GM23338 (cell line): ENCODE measurements around the gene ZIC2. TPM values are rescaled to one million over a fixed set of nuclear protein-coding genes. Genes with fewer than 3 reads are reported as not detected.

Experiments
- ATAC-seq: fragments of 200-7000 bp; cut with Tn5 transposase; 3 replicates; pipeline ENCODE4 v1.9.1; 2020
- DNase-seq: peaks from one replicate; pipeline ENCODE4 v3.0.0-alpha.2; 2015; ENCODE audit warnings: low spot score
- H2AFZ ChIP-seq: fragments of 200-600 bp; sonication (generic); 2 replicates; pipeline ENCODE4 v1.8.0; 2016; ENCODE audit warnings: antibody characterized with exemption, mild to moderate bottlenecking, moderate library complexity
- H3F3A ChIP-seq: fragments of 200-600 bp; sonication (generic); replicated peaks from 2 replicates; pipeline ENCODE4 v1.8.0; 2017; ENCODE audit warnings: antibody characterized with exemption, mixed run types, low read depth
- H3K27ac ChIP-seq: fragments of 200-600 bp; sonication (generic); 2 replicates; pipeline ENCODE4 v1.6.1; 2016; ENCODE audit warnings: low read depth
- H3K27me3 ChIP-seq: fragments of 200-600 bp; sonication (generic); 2 replicates; pipeline ENCODE4 v1.8.0; 2016; ENCODE audit warnings: mild to moderate bottlenecking, mixed run types, moderate library complexity; ENCODE audit not compliant: insufficient read depth
- H3K36me3 ChIP-seq: fragments of 200-600 bp; sonication (generic); 2 replicates; pipeline ENCODE4 v1.8.0; 2016; ENCODE audit warnings: mild to moderate bottlenecking; ENCODE audit not compliant: insufficient read depth
- H3K4me1 ChIP-seq: fragments of 200-600 bp; sonication (generic); 2 replicates; pipeline ENCODE4 v1.8.0; 2016; ENCODE audit warnings: mild to moderate bottlenecking, moderate library complexity; ENCODE audit not compliant: insufficient read depth
- H3K4me2 ChIP-seq: fragments of 200-600 bp; sonication (generic); 2 replicates; pipeline ENCODE4 v1.7.1; 2017; ENCODE audit warnings: mixed run types
- H3K4me3 ChIP-seq: fragments of 200-600 bp; sonication (generic); 2 replicates; pipeline ENCODE4 v1.6.1; 2016; ENCODE audit warnings: mixed run types
- H3K79me2 ChIP-seq: fragments of 200-600 bp; sonication (generic); replicated peaks from 2 replicates; pipeline ENCODE4 v1.8.0; 2017; ENCODE audit warnings: mild to moderate bottlenecking; ENCODE audit not compliant: insufficient read depth
- H3K9me2 ChIP-seq: fragments of 200-600 bp; sonication (generic); 2 replicates; pipeline ENCODE4 v1.8.0; 2017; ENCODE audit not compliant: insufficient read depth
- H4K20me1 ChIP-seq: fragments of 200-600 bp; sonication (generic); replicated peaks from 2 replicates; pipeline ENCODE4 v1.8.0; 2017; ENCODE audit warnings: mild to moderate bottlenecking; ENCODE audit not compliant: insufficient read depth
- H3K27ac Mint-ChIP-seq: 2 replicates; pipeline ENCODE4 v1.8.0; 2020; ENCODE audit warnings: inconsistent platforms, mild to moderate bottlenecking, moderate library complexity, mixed read lengths
- H3K27me3 Mint-ChIP-seq: 3 replicates; pipeline ENCODE4 v1.8.0; 2022; ENCODE audit warnings: low read depth, mild to moderate bottlenecking, moderate library complexity, mixed read lengths, inconsistent platforms; ENCODE audit not compliant: insufficient read depth, poor library complexity
- H3K36me3 Mint-ChIP-seq: 3 replicates; pipeline ENCODE4 v1.8.0; 2021; ENCODE audit warnings: low read depth, mild to moderate bottlenecking, inconsistent platforms, moderate library complexity, mixed read lengths
- H3K4me1 Mint-ChIP-seq: 3 replicates; pipeline ENCODE4 v1.8.0; 2020; ENCODE audit warnings: mild to moderate bottlenecking, inconsistent platforms, mixed read lengths
- H3K4me3 Mint-ChIP-seq: 3 replicates; pipeline ENCODE4 v1.8.0; 2021; ENCODE audit warnings: moderate library complexity, mild to moderate bottlenecking, inconsistent platforms, mixed read lengths
- H3K9me3 Mint-ChIP-seq: 3 replicates; pipeline ENCODE4 v1.8.0; 2020; ENCODE audit warnings: moderate library complexity, mild to moderate bottlenecking, inconsistent platforms, mixed read lengths
- CREB1 ChIP-seq: fragments of 250-450 bp; sonication (Bioruptor Pico); IDR thresholded peaks from 2 replicates; pipeline ENCODE4 v1.5.0; 2020; ENCODE audit warnings: low read depth, mild to moderate bottlenecking, moderate library complexity
- NANOG ChIP-seq: IDR thresholded peaks from 2 replicates; pipeline ENCODE4 v1.6.1; 2016; ENCODE audit warnings: antibody characterized with exemption, borderline replicate concordance
- POLR2AphosphoS5 ChIP-seq: IDR thresholded peaks from 2 replicates; pipeline ENCODE4 v1.6.1; 2016; ENCODE audit warnings: antibody characterized with exemption, low read depth
- STAT1 ChIP-seq: IDR thresholded peaks from one replicate; pipeline ENCODE4 v1.6.1; 2016; ENCODE audit warnings: antibody characterized with exemption; ENCODE audit not compliant: unreplicated experiment
- ZNF331 ChIP-seq: fragments of 250-450 bp; sonication (Bioruptor Pico); IDR thresholded peaks from 2 replicates; pipeline ENCODE4 v1.5.0; 2020; ENCODE audit warnings: low read depth, mild to moderate bottlenecking, moderate library complexity
- polyA plus RNA-seq: library from polyadenylated mRNA; unstranded; fragments of >200 nt; fragmentation: Nextera tagmentation; extraction: Ambion mirVana; gene quantifications from 2 replicates; pipeline ENCODE4 v1.2.1, GENCODE V29; 2016
- total RNA-seq: library from RNA; depleted of rRNA; stranded (reverse); fragments of >200 nt; shearing (Covaris generic); gene quantifications from 2 replicates; pipeline ENCODE4 v1.2.3, GENCODE V29; 2014
- TF ChIP-seq, protein P1 (sequence below), 2 experiments: fragments of 200-600 bp in 1 of 2; sonication (generic) in 1 of 2; conservative IDR thresholded peaks; 2 replicates each; pipeline versions ENCODE4 v1.5.1 to v1.6.1; 2016 to 2017; ENCODE audit warnings: antibody characterized with exemption in 2 of 2, low read depth in 2 of 2, mild to moderate bottlenecking in 2 of 2, moderate library complexity in 1 of 2
- TF ChIP-seq, protein P2 (sequence below): IDR thresholded peaks from 2 replicates; pipeline ENCODE4 v1.6.1; 2016; ENCODE audit warnings: antibody characterized with exemption

Gene ZIC2
- total and polyA plus RNA-seq, 2 experiments from 2014 or later: 63.2 to 87.9 TPM

DNA sequence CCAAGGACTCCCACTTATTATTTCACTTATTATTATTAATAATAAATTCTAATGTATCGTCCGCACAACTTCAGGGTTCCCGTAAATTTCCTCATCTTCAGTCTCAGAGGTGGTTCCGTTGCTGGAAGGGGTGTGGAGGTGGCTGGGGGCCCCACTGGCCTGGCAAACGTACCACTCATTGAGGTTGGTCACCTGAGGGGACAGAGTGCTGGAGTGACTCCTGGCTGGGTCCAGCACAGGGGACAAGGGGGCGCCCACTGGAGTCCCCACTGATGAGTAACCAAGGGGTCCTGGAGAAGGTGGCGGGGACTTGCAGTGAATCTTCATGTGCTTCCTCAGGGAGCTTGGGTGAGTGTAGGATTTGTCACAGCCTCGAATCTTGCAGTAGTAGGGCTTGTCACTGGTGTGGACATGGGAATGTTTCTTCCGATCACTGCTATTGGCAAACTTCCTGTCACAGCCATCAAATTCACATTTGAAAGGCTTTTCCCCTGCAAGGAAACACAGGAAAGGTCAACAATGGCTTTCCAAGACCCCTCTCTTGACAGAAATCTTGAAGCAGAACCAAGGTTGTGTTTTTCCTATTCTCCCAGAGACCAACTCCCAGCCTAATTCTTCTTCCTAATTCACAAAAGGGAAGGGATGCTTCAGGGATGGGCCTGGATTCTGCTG is 16.1 kb upstream of the ZIC2 start (continued):
- no peak for TF ChIP-seq ZNF331 (CRISPR knock-in tag)
- TF ChIP-seq CREB1: no peak
- TF ChIP-seq, protein P1, sequence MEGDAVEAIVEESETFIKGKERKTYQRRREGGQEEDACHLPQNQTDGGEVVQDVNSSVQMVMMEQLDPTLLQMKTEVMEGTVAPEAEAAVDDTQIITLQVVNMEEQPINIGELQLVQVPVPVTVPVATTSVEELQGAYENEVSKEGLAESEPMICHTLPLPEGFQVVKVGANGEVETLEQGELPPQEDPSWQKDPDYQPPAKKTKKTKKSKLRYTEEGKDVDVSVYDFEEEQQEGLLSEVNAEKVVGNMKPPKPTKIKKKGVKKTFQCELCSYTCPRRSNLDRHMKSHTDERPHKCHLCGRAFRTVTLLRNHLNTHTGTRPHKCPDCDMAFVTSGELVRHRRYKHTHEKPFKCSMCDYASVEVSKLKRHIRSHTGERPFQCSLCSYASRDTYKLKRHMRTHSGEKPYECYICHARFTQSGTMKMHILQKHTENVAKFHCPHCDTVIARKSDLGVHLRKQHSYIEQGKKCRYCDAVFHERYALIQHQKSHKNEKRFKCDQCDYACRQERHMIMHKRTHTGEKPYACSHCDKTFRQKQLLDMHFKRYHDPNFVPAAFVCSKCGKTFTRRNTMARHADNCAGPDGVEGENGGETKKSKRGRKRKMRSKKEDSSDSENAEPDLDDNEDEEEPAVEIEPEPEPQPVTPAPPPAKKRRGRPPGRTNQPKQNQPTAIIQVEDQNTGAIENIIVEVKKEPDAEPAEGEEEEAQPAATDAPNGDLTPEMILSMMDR (conservative IDR thresholded peaks at IDR 0.05; ENCODE audit: low read depth in 2 of 2): no peak

DNA sequence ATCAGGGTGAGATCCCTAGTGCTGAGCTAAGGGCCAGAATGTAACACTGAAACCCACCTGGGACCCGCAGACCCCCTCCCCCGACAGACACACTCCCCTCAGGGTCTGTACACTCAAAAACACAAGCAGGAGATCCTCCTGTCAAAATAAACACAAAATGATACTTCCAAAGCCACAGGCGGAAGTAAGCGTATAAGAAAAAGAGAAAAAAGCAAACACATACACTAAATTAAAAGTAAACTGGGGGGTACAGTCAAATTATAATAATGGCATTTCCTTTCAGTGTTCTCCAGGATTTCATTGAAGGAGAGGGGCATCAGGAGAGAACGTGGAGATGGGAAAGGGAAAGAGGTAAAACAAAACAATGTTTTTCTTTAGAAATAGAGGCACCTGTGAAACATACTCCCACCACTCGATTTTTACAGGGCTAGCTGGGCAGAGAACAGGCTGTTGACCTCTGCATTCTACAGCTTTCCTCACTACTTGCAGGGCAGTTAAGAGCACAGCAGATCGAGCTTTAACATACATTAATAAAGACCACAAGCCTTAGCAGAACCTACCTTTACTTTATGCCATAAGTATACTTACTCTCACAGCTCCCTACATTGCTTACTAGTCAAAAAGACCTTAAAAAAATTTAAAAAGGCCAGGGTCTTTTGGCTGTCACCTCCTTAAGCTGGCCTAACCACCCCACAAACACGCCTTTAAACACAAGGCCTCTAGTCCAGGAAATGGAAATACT is 15.3 kb upstream of the ZIC2 start:
- ATAC-seq: no peak
- Histone ChIP-seq H2AFZ (no peak overlapping the region), H3K4me2 (peak overlapping the region; percentile 85), H3K36me3 (peaks cover 21% of the 10 kb centered on the region), H3K4me3 (peak overlapping the region; percentile 91), H3K79me2 (peaks cover 52% of the 10 kb centered on the region), H3K4me1 (peaks cover 59% of the 10 kb centered on the region), H3K27me3 (peaks cover 65% of the 10 kb centered on the region), H3K9me2 (no peaks in the 10 kb centered on the region), H3K27ac (no peak overlapping the region), H4K20me1 (peaks cover 40% of the 10 kb centered on the region), H3F3A (peaks cover 4% of the 10 kb centered on the region)
- H3K4me1 Mint-ChIP-seq: peaks cover 43% of the 10 kb centered on the region
- peaks cover 4% of the 10 kb centered on the region; the same call in 2 of the 3 replicates for H3K9me3 Mint-ChIP-seq
- TF ChIP-seq, protein P2, sequence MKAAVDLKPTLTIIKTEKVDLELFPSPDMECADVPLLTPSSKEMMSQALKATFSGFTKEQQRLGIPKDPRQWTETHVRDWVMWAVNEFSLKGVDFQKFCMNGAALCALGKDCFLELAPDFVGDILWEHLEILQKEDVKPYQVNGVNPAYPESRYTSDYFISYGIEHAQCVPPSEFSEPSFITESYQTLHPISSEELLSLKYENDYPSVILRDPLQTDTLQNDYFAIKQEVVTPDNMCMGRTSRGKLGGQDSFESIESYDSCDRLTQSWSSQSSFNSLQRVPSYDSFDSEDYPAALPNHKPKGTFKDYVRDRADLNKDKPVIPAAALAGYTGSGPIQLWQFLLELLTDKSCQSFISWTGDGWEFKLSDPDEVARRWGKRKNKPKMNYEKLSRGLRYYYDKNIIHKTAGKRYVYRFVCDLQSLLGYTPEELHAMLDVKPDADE: no peak
- peaks cover 31% of the 10 kb centered on the region for H3K27me3 Mint-ChIP-seq
- H3K36me3 Mint-ChIP-seq: peaks cover 60% of the 10 kb centered on the region
- H3K27ac Mint-ChIP-seq: no peak overlapping the region
- peak overlapping the region; percentile 88 for H3K4me3 Mint-ChIP-seq
- no peak for DNase-seq

DNA sequence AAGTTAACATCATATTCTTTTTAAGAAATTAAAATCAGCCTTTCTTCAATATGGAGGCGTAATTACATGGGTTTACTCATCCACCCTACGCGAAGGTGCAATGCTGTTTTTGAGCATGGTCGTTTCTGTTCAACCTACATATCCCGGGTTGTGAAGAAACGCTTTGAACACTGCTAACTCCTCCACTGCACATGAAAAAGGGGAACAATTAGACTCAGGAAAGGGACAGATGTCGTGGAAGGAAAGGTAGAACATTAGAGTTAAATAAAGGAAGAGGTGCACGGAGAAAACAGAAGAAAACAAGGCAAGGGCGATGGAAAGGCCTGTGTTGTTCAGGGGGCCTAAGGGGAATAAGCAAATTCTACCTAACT is 14.1 kb upstream of the ZIC2 start:
- Mint-ChIP-seq H3K36me3 (peaks cover 60% of the 10 kb centered on the region), H3K4me1 (peaks cover 39% of the 10 kb centered on the region), H3K27ac (peak overlapping the region; percentile 58), H3K4me3 (peak overlapping the region; percentile 88), H3K9me3 (peaks cover 4% of the 10 kb centered on the region; the same call in 2 of the 3 replicates), H3K27me3 (peaks cover 40% of the 10 kb centered on the region)
- peak overlapping the region; percentile 85 for H3K4me2 ChIP-seq
- TF ChIP-seq STAT1: no peak
- TF ChIP-seq POLR2AphosphoS5: peak; percentile 20; the same call in 1 of the 2 replicates
- TF ChIP-seq NANOG: no peak
- DNase-seq (no peak), ATAC-seq (no peak)
- peak overlapping the region; percentile 91 for H3K4me3 ChIP-seq
- peaks cover 40% of the 10 kb centered on the region for H4K20me1 ChIP-seq
- H3K9me2 ChIP-seq: no peaks in the 10 kb centered on the region
- H3K36me3 ChIP-seq: peaks cover 21% of the 10 kb centered on the region
- H3F3A ChIP-seq: no peaks in the 10 kb centered on the region; the same call in 1 of the 2 replicates
- no peak overlapping the region for H3K27ac ChIP-seq
- H3K27me3 ChIP-seq: peaks cover 57% of the 10 kb centered on the region
- H2AFZ ChIP-seq: no peak overlapping the region
- peaks cover 52% of the 10 kb centered on the region for H3K79me2 ChIP-seq
- H3K4me1 ChIP-seq: peaks cover 52% of the 10 kb centered on the region
